ENCODE data around the gene CSF1. TPM values are rescaled to one million over a fixed set of nuclear protein-coding genes. Genes with fewer than 3 reads are reported as not detected.

Gene CSF1
- total and polyA plus RNA-seq, 2 of the 13 experiments (the other 11 are each of a cell fraction or from before 2014, with no cell fraction given), result 4.6 to 13.3 TPM

GRCh38 chr1:109864930-109865612 lies 45.6 kb upstream of the CSF1 start:
- no TSS peak for BruUV-seq (replicated peaks)
- no peak overlapping the region for H3K4me2 ChIP-seq (ENCODE audit: low read depth, low read length)
- TF ChIP-seq MAFK (conservative IDR thresholded peaks at IDR 0.05 in 1 of 2, IDR thresholded peaks at IDR 0.05 in 1 of 2; ENCODE audit: low read length in 2 of 2), result no peak
- no peak for TF ChIP-seq AKAP8 (CRISPR knock-in tag; IDR thresholded peaks at IDR 0.05)
- TF ChIP-seq, protein P1, sequence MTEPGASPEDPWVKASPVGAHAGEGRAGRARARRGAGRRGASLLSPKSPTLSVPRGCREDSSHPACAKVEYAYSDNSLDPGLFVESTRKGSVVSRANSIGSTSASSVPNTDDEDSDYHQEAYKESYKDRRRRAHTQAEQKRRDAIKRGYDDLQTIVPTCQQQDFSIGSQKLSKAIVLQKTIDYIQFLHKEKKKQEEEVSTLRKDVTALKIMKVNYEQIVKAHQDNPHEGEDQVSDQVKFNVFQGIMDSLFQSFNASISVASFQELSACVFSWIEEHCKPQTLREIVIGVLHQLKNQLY (CRISPR knock-in tag; IDR thresholded peaks at IDR 0.05), result no peak
- no peak for TF ChIP-seq KDM5A (IDR thresholded peaks at IDR 0.05; ENCODE audit: borderline replicate concordance, low read length)
- TF ChIP-seq RFXAP (CRISPR knock-in tag; IDR thresholded peaks at IDR 0.05; ENCODE audit: borderline replicate concordance), result no peak
- no peak for TF ChIP-seq CTCF (CRISPR knock-in tag; IDR thresholded peaks at IDR 0.05)
- TF ChIP-seq ZNF18 (CRISPR knock-in tag; IDR thresholded peaks at IDR 0.05; ENCODE audit: insufficient replicate concordance), result no peak
- TF ChIP-seq, protein P2, sequence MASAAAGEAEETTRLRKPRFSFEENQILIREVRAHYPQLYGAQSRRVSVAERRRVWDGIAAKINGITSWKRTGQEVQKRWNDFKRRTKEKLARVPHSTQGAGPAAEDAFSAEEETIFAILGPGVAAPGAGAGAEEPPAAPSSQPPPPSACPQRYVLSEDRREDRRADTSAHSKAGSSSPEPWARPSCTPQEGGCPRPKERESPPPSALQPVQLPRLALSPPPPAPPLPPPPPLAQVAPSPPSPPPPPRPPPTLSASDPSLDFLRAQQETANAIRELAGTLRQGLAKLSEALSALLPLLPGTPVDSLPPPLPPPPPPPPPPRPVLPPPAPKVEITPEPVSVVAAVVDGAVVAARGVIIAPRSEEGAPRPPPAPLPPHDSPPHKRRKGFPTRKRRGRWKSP (CRISPR knock-in tag; IDR thresholded peaks at IDR 0.05), result no peak
- no peak for TF ChIP-seq ZUFSP (CRISPR knock-in tag; IDR thresholded peaks at IDR 0.05; ENCODE audit: borderline replicate concordance)
- TF ChIP-seq IKZF4 (CRISPR knock-in tag; IDR thresholded peaks at IDR 0.05; ENCODE audit: borderline replicate concordance, low read depth, not compliant biosample characterization), result no peak
- TF ChIP-seq RARA (CRISPR knock-in tag; IDR thresholded peaks at IDR 0.05), result no peak
- no peak for TF ChIP-seq ZNF616 (CRISPR knock-in tag; IDR thresholded peaks at IDR 0.05; ENCODE audit: low read depth)
- TF ChIP-seq ZSCAN29 (CRISPR knock-in tag; conservative IDR thresholded peaks at IDR 0.05), result no peak
- no peaks in the 10 kb centered on the region for H3K4me1 ChIP-seq (ENCODE audit: insufficient read depth, low read length)
- ChIA-PET POLR2A (no interaction called here), CTCF (ENCODE audit: low intra/inter-chr PET ratio, low total read pairs) (no interaction called here)
- H3K9me3 ChIP-seq (ENCODE audit: low read length), result no peaks in the 10 kb centered on the region
- H3K36me3 ChIP-seq (replicated peaks in 1 of 2; ENCODE audit: control insufficient read depth in 1 of 2, insufficient read depth in 2 of 2, low read length in 2 of 2), result no peaks in the 10 kb centered on the region
- no peaks in the 10 kb centered on the region for H4K20me1 ChIP-seq (ENCODE audit: insufficient read depth, low read length)
- H3K9ac ChIP-seq (ENCODE audit: insufficient read depth, low read depth, low read length), result no peak overlapping the region
- no peak overlapping the region for H3K4me3 ChIP-seq (replicated peaks in 1 of 3; ENCODE audit: insufficient read depth in 1 of 3, low read depth in 2 of 3, low read length in 3 of 3)
- FAIRE-seq, result no peak
- intact Hi-C loops (cut with micrococcal nuclease; ENCODE audit: unreplicated experiment) (no loop called here), in situ Hi-C loops (cut with HindIII; ENCODE audit: extremely low pct_ligation_motif_present, low pct_unique_long_range_greater_than_20kb) (no loop called here)
- no peak overlapping the region for H2AFZ ChIP-seq (ENCODE audit: low read length)
- no peak for ATAC-seq
- no peak overlapping the region for H3K27ac ChIP-seq (ENCODE audit: extremely low read length, insufficient read depth, low read length)
- DNase-seq (ENCODE audit: low spot score), result no peak
- 0 out of 5 replicates have a peak, but pooled peaks cover 0 to 4% of the 10 kb centered on the region in 2 experiments for H3K27me3 ChIP-seq (ENCODE audit: control insufficient read depth in 1 of 2, insufficient read depth in 2 of 2, low read length in 2 of 2)
- WGBS (ENCODE audit: low lambda C conversion rate), result 60% methylated on average over 12 of the region's 12 CpGs
- H3K79me2 ChIP-seq (ENCODE audit: insufficient read depth, low read length), result no peaks in the 10 kb centered on the region

All from HepG2 (cell line).